SK-N-SH (cell line): ENCODE data around the gene TMEM132E. TPM values are rescaled to one million over a fixed set of nuclear protein-coding genes. Genes with fewer than 3 reads are reported as not detected.

Experiments
- CTCF ChIA-PET: fragments of 300-600, 350-600 bp; formaldehyde crosslinking; extraction: SDS; loops from one replicate; lab custom pipeline; 2021; lab: Yijun Ruan, JAX
- POLR2A ChIA-PET: fragments of 350-600 bp; sonication (Branson Sonifier 250); formaldehyde crosslinking; extraction: SDS; loops from one replicate; lab custom pipeline; 2020; ENCODE audit warnings: antibody characterized with exemption, inconsistent platforms; lab: Yijun Ruan, JAX
- DNase-seq: peaks from one replicate; pipeline ENCODE4 v3.0.0; 2012
- H2AFZ ChIP-seq: fragments of 200-600 bp; sonication (generic); 2 replicates; pipeline ENCODE4 v1.8.1; 2016; ENCODE audit warnings: antibody characterized with exemption, mild to moderate bottlenecking, low read depth
- H3F3A ChIP-seq: fragments of 200-600 bp; sonication (generic); replicated peaks from 2 replicates; pipeline ENCODE3; 2016; ENCODE audit warnings: antibody characterized with exemption, mild to moderate bottlenecking; ENCODE audit not compliant: insufficient read depth
- H3K27ac ChIP-seq, 2 experiments: fragments of 200-500 bp in 1 of 2; fragments of 200-600 bp in 1 of 2; sonication (Bioruptor generic) in 1 of 2; sonication (generic), shearing (Covaris generic) in 1 of 2; 2 replicates each; pipeline versions ENCODE4 v1.5.1 to v1.6.1; 2014 to 2016; ENCODE audit warnings: low read depth in 2 of 2, inconsistent platforms in 1 of 2, low read length in 1 of 2, mild to moderate bottlenecking in 1 of 2, mixed read lengths in 1 of 2
- H3K27me3 ChIP-seq: fragments of 200-600 bp; sonication (generic), shearing (Covaris generic); 2 replicates; pipeline ENCODE4 v1.6.1; 2016; ENCODE audit warnings: mixed run types; ENCODE audit not compliant: insufficient read depth
- H3K36me3 ChIP-seq, 2 experiments: fragments of 200-500 bp in 1 of 2; fragments of 200-600 bp in 1 of 2; sonication (Bioruptor generic) in 1 of 2; sonication (generic) in 1 of 2; replicated peaks in 1 of 2; 2 replicates each; pipeline versions ENCODE3 to v1.5.1; 2014 to 2016; ENCODE audit warnings: low read length in 1 of 2, mild to moderate bottlenecking in 1 of 2; ENCODE audit not compliant: insufficient read depth in 2 of 2, control insufficient read depth in 1 of 2
- H3K4me1 ChIP-seq, 2 experiments: fragments of 200-500 bp in 1 of 2; fragments of 200-600 bp in 1 of 2; sonication (Bioruptor generic) in 1 of 2; sonication (generic), shearing (Covaris generic) in 1 of 2; 2 replicates each; pipeline versions ENCODE4 v1.5.1 to v1.6.1; 2014 to 2016; ENCODE audit warnings: low read depth in 1 of 2, low read length in 1 of 2, mixed run types in 1 of 2; ENCODE audit not compliant: insufficient read depth in 2 of 2, control insufficient read depth in 1 of 2
- H3K4me2 ChIP-seq: fragments of 200-600 bp; sonication (generic), shearing (Covaris generic); 2 replicates; pipeline ENCODE4 v1.6.1; 2017; ENCODE audit warnings: mixed run types
- H3K4me3 ChIP-seq, 2 experiments: fragments of 200-500 bp in 1 of 2; fragments of 200-600 bp in 1 of 2; sonication (Bioruptor generic) in 1 of 2; sonication (generic), shearing (Covaris generic) in 1 of 2; 2 replicates each; pipeline versions ENCODE4 v1.5.1 to v1.8.1; 2014 to 2016; ENCODE audit warnings: low read depth in 2 of 2, inconsistent platforms in 1 of 2, low read length in 1 of 2, mild to moderate bottlenecking in 1 of 2, mixed read lengths in 1 of 2, moderate library complexity in 1 of 2
- H3K79me2 ChIP-seq: fragments of 200-600 bp; sonication (generic); 2 replicates; pipeline ENCODE4 v1.8.1; 2017; ENCODE audit warnings: mild to moderate bottlenecking; ENCODE audit not compliant: insufficient read depth
- H3K9ac ChIP-seq: fragments of 200-600 bp; sonication (generic); 2 replicates; pipeline ENCODE4 v1.6.1; 2017; ENCODE audit warnings: mixed run types
- H3K9me2 ChIP-seq: fragments of 200-600 bp; sonication (generic); 2 replicates; pipeline ENCODE4 v1.6.1; 2017; ENCODE audit warnings: mixed run types
- H3K9me3 ChIP-seq: fragments of 200-600 bp; sonication (generic); 2 replicates; pipeline ENCODE4 v1.6.1; 2017; ENCODE audit warnings: mixed run types, mild to moderate bottlenecking, moderate library complexity
- H4K20me1 ChIP-seq: fragments of 200-600 bp; sonication (generic); 2 replicates; pipeline ENCODE4 v1.6.1; 2017; ENCODE audit warnings: mild to moderate bottlenecking, mixed run types; ENCODE audit not compliant: insufficient read depth
- CHD2 ChIP-seq: fragments of 150-350 bp; IDR thresholded peaks from 2 replicates; pipeline ENCODE4 v1.6.1; 2018; ENCODE audit warnings: low read length; ENCODE audit not compliant: partially characterized antibody
- EP300 ChIP-seq, 2 experiments: IDR thresholded peaks; 2 replicates each; pipeline versions ENCODE4 v1.4.0 to v1.6.1; 2012; ENCODE audit warnings: borderline replicate concordance in 1 of 2, low read depth in 1 of 2, low read length in 1 of 2
- FOSL2 ChIP-seq: IDR thresholded peaks from 2 replicates; pipeline ENCODE4 v1.4.0; 2012; ENCODE audit warnings: low read depth, mild to moderate bottlenecking, moderate library complexity, borderline replicate concordance
- FOXJ3 ChIP-seq: sonication (generic); formaldehyde crosslinking; IDR thresholded peaks from 2 replicates; pipeline ENCODE4 v1.5.1; 2020; ENCODE audit warnings: mild to moderate bottlenecking, missing genetic modification reagents
- FOXM1 ChIP-seq: IDR thresholded peaks from 2 replicates; pipeline ENCODE4 v1.4.0; 2012; ENCODE audit warnings: low read depth, mild to moderate bottlenecking
- GATA2 ChIP-seq: sonication (generic); formaldehyde crosslinking; IDR thresholded peaks from 2 replicates; pipeline ENCODE4 v1.5.0; 2020; ENCODE audit warnings: mild to moderate bottlenecking, missing genetic modification reagents
- MAX ChIP-seq: IDR thresholded peaks from 2 replicates; pipeline ENCODE4 v1.4.0; 2012; ENCODE audit warnings: low read depth
- MEF2A ChIP-seq: IDR thresholded peaks from 2 replicates; pipeline ENCODE4 v1.4.0; 2012; ENCODE audit warnings: low read depth, borderline replicate concordance
- NRF1 ChIP-seq: IDR thresholded peaks from 2 replicates; pipeline ENCODE4 v1.6.1; 2012; ENCODE audit warnings: low read depth, mild to moderate bottlenecking, low read length
- RAD21 ChIP-seq: IDR thresholded peaks from 2 replicates; pipeline ENCODE4 v1.6.1; 2012; ENCODE audit warnings: mild to moderate bottlenecking, low read length
- RCOR1 ChIP-seq: fragments of 150-350 bp; IDR thresholded peaks from 2 replicates; pipeline ENCODE4 v1.6.1; 2017; ENCODE audit warnings: antibody characterized with exemption, low read length
- REST ChIP-seq: IDR thresholded peaks from 2 replicates; pipeline ENCODE4 v1.6.1; 2012; ENCODE audit warnings: mild to moderate bottlenecking, low read depth, low read length, moderate library complexity
- RFX5 ChIP-seq: IDR thresholded peaks from 2 replicates; pipeline ENCODE4 v1.6.1; 2012; ENCODE audit warnings: mild to moderate bottlenecking, improper control_type of control experiment, low read length
- RXRA ChIP-seq: IDR thresholded peaks from 2 replicates; pipeline ENCODE4 v1.4.0; 2012; ENCODE audit warnings: low read depth, mild to moderate bottlenecking, borderline replicate concordance
- TAF1 ChIP-seq: IDR thresholded peaks from 2 replicates; pipeline ENCODE4 v1.6.1; 2012; ENCODE audit warnings: low read depth, mild to moderate bottlenecking, low read length, moderate library complexity, borderline replicate concordance
- TEAD4 ChIP-seq: IDR thresholded peaks from 2 replicates; pipeline ENCODE4 v1.4.0; 2012; ENCODE audit warnings: mild to moderate bottlenecking, borderline replicate concordance; ENCODE audit not compliant: insufficient read depth
- USF2 ChIP-seq: fragments of 150-350 bp; IDR thresholded peaks from 2 replicates; pipeline ENCODE4 v1.6.1; 2017; ENCODE audit warnings: antibody characterized with exemption, low read length, low read depth, borderline replicate concordance
- YY1 ChIP-seq: IDR thresholded peaks from 2 replicates; pipeline ENCODE4 v1.4.0; 2012; ENCODE audit warnings: low read depth, mild to moderate bottlenecking
- ZBTB33 ChIP-seq: IDR thresholded peaks from 2 replicates; pipeline ENCODE4 v1.4.0; 2012; ENCODE audit warnings: low read depth, borderline replicate concordance
- WGBS: methylation state at CpG from one replicate; pipeline ENCODE4 v1.1.6; 2017; ENCODE audit warnings: low lambda C conversion rate; 5-methylcytosine and 5-hydroxymethylcytosine counted together
- polyA plus RNA-seq, 3 experiments: library from polyadenylated mRNA; depleted of rRNA; stranded (reverse); fragments of >200 nt; gene quantifications; 2 replicates each; pipeline ENCODE4 v1.2.3, GENCODE V29; 2012

Gene TMEM132E
- polyA plus RNA-seq, 1 of the 3 experiments (the other 2 are of a cell fraction) = not detected

- Histone ChIP-seq H3K4me2 (no peak overlapping the region), H3K9me2 (no peaks in the 10 kb centered on the region), H3K4me3 (no peak overlapping the region), H3K9me3 (no peaks in the 10 kb centered on the region), H4K20me1 (no peaks in the 10 kb centered on the region), H2AFZ (no peak overlapping the region), H3K27me3 (no peaks in the 10 kb centered on the region; the same call in 1 of the 2 replicates), H3K79me2 (no peaks in the 10 kb centered on the region), H3K36me3 (no peaks in the 10 kb centered on the region), H3K27ac (no peak overlapping the region), H3K9ac (no peak overlapping the region), H3F3A (no peaks in the 10 kb centered on the region), H3K4me1 (no peaks in the 10 kb centered on the region)
- WGBS = 35% methylated on average over 11 of the region's 12 CpGs
- ChIA-PET CTCF (interaction anchor here (0.6 to 3.0 kb wide), 9 partner anchors 9 to 382 kb away, joined by 3 to 8 read pairs (median 4); no protein-coding TSS in a partner anchor), POLR2A (interaction anchor here (0.6 kb wide), 1 partner anchor 10 kb away, joined by 3 read pairs; no protein-coding TSS in a partner anchor)
- TF ChIP-seq RFX5 = no peak
- no peak for TF ChIP-seq FOXM1
- TF ChIP-seq RAD21 = no peak
- no peak for TF ChIP-seq FOSL2
- TF ChIP-seq EP300 (IDR thresholded peaks at IDR 0.05; ENCODE audit: borderline replicate concordance in 1 of 2, low read depth in 1 of 2, low read length in 1 of 2) = no peak
- no peak for TF ChIP-seq YY1
- no peak for TF ChIP-seq REST
- TF ChIP-seq ZBTB33 = no peak
- TF ChIP-seq FOXJ3 = no peak
- no peak for TF ChIP-seq TEAD4
- no peak for TF ChIP-seq MEF2A
- TF ChIP-seq USF2 = no peak
- no peak for TF ChIP-seq RXRA
- no peak for TF ChIP-seq TAF1
- TF ChIP-seq GATA2 (CRISPR knock-in tag) = no peak
- no peak for TF ChIP-seq MAX
- no peak for TF ChIP-seq NRF1
- TF ChIP-seq RCOR1 = no peak
- no peak for TF ChIP-seq CHD2
- DNase-seq = peak; percentile 39
These were observed 7.8 kb upstream of the TMEM132E start for GRCh38 chr17:34571428-34572130.
